ENCODE data around the gene STUM. TPM values are rescaled to one million over a fixed set of nuclear protein-coding genes. Genes with fewer than 3 reads are reported as not detected.
A peak's percentile ranks its signal among the peaks of the same experiment; 100 is the strongest.

The STUM gene
- total and polyA plus RNA-seq, 2 experiments from 2014 or later = 0.23 to 1.3 TPM

GRCh38 chr1:226637147-226637935 is 88.8 kb downstream of the STUM start:
- H3K4me3 Mint-ChIP-seq = no peak overlapping the region
- peak; percentile 76 for DNase-seq (ENCODE audit: low spot score)
- peak; percentile 36 for ATAC-seq

GRCh38 chr1:226638001-226638601 is 89.5 kb downstream of the STUM start:
- peaks cover 4% of the 10 kb centered on the region; the same call in 1 of the 2 replicates for H3K4me1 ChIP-seq (ENCODE audit: insufficient read depth)
- H3K27ac ChIP-seq (ENCODE audit: low read depth) = no peak overlapping the region
- Mint-ChIP-seq H3K27ac (no peak overlapping the region), H3K36me3 (ENCODE audit: low read depth) (no peaks in the 10 kb centered on the region), H3K9me3 (no peaks in the 10 kb centered on the region), H3K4me1 (peaks cover 35% of the 10 kb centered on the region), H3K27me3 (ENCODE audit: insufficient read depth, low read depth, poor library complexity) (peaks cover 15% of the 10 kb centered on the region), H3K4me3 (no peak overlapping the region)
- H2AFZ ChIP-seq = no peak overlapping the region
- H4K20me1 ChIP-seq (replicated peaks; ENCODE audit: insufficient read depth) = no peaks in the 10 kb centered on the region
- no peaks in the 10 kb centered on the region for H3K9me2 ChIP-seq (ENCODE audit: insufficient read depth)
- no peak overlapping the region for H3K4me2 ChIP-seq
- DNase-seq (ENCODE audit: low spot score) (no peak), ATAC-seq (no peak)
- H3K36me3 ChIP-seq (ENCODE audit: insufficient read depth) = no peaks in the 10 kb centered on the region
- no peak overlapping the region for H3K4me3 ChIP-seq
- no peaks in the 10 kb centered on the region for H3K27me3 ChIP-seq (ENCODE audit: insufficient read depth)
- 0 out of 2 replicates have a peak, but pooled peaks cover 2% of the 10 kb centered on the region for H3F3A ChIP-seq (replicated peaks; ENCODE audit: low read depth)
- no peaks in the 10 kb centered on the region for H3K79me2 ChIP-seq (replicated peaks; ENCODE audit: insufficient read depth)
- no peak for TF ChIP-seq ZNF114 (CRISPR knock-in tag; IDR thresholded peaks at IDR 0.05)
- no peak for TF ChIP-seq CREB1 (CRISPR knock-in tag; IDR thresholded peaks at IDR 0.05; ENCODE audit: low read depth)
- TF ChIP-seq POLR2AphosphoS5 (IDR thresholded peaks at IDR 0.05; ENCODE audit: low read depth) = no peak
- no peak for TF ChIP-seq CTCF (conservative IDR thresholded peaks at IDR 0.05; ENCODE audit: low read depth in 2 of 2)
- TF ChIP-seq ZNF331 (CRISPR knock-in tag; IDR thresholded peaks at IDR 0.05; ENCODE audit: low read depth) = no peak
- no peak for TF ChIP-seq REST (IDR thresholded peaks at IDR 0.05; ENCODE audit: unreplicated experiment)
- TF ChIP-seq STAT1 (IDR thresholded peaks at IDR 0.05; ENCODE audit: unreplicated experiment) = no peak
- no peak for TF ChIP-seq EZH2 (IDR thresholded peaks at IDR 0.05; ENCODE audit: low read depth, unreplicated experiment)
- TF ChIP-seq NANOG (IDR thresholded peaks at IDR 0.05; ENCODE audit: borderline replicate concordance) = no peak
- no peak for TF ChIP-seq EZH2phosphoT487 (IDR thresholded peaks at IDR 0.05; ENCODE audit: unreplicated experiment)
- TF ChIP-seq JUNB (IDR thresholded peaks at IDR 0.05; ENCODE audit: unreplicated experiment) = no peak

More at GRCh38 chr1:226637147-226637935, 88.8 kb downstream of the STUM start:
- H3K4me3 ChIP-seq = no peak overlapping the region
- no peak overlapping the region for H3K27ac Mint-ChIP-seq
- peaks cover 4% of the 10 kb centered on the region; the same call in 1 of the 2 replicates for H3K4me1 ChIP-seq (ENCODE audit: insufficient read depth)
- H3K36me3 ChIP-seq (ENCODE audit: insufficient read depth) = no peaks in the 10 kb centered on the region
- no peaks in the 10 kb centered on the region for H3K9me2 ChIP-seq (ENCODE audit: insufficient read depth)
- 0 out of 2 replicates have a peak, but pooled peaks cover 2% of the 10 kb centered on the region for H3F3A ChIP-seq (replicated peaks; ENCODE audit: low read depth)
- H3K9me3 Mint-ChIP-seq = no peaks in the 10 kb centered on the region
- H3K36me3 Mint-ChIP-seq (ENCODE audit: low read depth) = no peaks in the 10 kb centered on the region
- TF ChIP-seq CTCF (conservative IDR thresholded peaks at IDR 0.05; ENCODE audit: low read depth in 2 of 2) (peak; percentile 49 to 54), CREB1 (CRISPR knock-in tag; IDR thresholded peaks at IDR 0.05; ENCODE audit: low read depth) (no peak)
- no peak overlapping the region for H3K4me2 ChIP-seq
- no peak overlapping the region for H2AFZ ChIP-seq
- no peaks in the 10 kb centered on the region for H4K20me1 ChIP-seq (replicated peaks; ENCODE audit: insufficient read depth)
- H3K27ac ChIP-seq (ENCODE audit: low read depth) = no peak overlapping the region
- H3K27me3 ChIP-seq (ENCODE audit: insufficient read depth) = no peaks in the 10 kb centered on the region
- H3K79me2 ChIP-seq (replicated peaks; ENCODE audit: insufficient read depth) = no peaks in the 10 kb centered on the region
- H3K4me1 Mint-ChIP-seq = peaks cover 31% of the 10 kb centered on the region
- H3K27me3 Mint-ChIP-seq (ENCODE audit: insufficient read depth, low read depth, poor library complexity) = peaks cover 15% of the 10 kb centered on the region
